ENCODE results near the gene ACADSB.

ACADSB gene

DNA sequence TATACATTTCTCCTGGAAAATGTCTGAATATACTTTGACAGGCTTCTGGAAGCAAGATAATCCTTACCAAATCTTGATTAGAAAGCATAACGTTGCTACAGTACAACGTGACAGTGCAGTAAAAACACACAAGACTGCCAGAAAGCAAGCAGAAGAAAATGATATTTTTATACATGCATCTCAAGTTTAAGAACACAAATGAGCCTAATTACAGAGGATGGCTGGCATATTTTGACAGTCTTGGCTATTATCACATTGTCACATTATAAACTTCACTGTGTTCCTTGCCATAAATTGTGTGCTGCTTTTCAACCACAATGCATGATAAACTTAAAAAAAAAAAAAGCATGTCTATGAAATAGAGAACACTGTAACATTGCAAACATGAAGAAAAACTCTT, 4.5 kb upstream of the ACADSB start:
- DNase-seq = no peak

DNA sequence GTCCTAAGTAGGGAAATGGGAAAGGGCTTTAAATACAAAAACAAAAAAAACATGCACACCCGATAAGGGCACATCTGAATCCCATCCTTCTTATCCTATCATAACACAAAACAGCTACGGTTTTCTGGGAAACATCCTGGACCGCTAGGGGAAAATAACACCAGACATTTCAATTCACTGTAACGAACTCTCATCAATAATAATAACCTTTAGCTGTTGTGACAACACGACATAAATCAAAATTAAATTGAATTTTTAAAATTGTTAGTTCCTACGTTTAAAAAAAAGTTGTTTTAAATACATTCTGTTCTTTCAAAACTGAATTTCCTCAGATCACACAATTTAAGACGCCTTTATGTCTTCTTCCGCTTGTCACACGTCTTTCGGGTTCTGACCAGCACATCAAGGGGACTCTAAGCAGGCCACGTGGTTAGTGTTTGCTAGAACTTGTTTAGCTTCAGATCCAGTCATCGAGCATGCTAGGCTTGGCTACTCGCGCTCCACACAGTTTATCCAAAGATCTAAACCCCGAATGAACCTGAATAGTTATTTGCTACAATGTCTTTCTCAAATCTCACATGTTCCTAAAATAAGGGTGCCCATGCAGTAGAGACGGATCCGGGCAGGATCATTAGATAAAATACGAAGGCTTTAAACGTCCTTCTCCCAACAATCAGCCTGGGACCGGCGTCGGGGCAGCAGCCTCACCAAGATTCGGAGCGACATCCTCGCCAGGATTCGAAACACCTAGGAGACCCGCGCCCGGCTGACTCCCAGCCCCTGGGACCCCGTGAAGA, 1.1 kb upstream of the ACADSB start:
- peak; percentile 61 to 79 for DNase-seq

- no peak for DNase-seq
These were observed 457 bp downstream of the ACADSB start for GRCh38 chr10:123009105-123009820.

DNA sequence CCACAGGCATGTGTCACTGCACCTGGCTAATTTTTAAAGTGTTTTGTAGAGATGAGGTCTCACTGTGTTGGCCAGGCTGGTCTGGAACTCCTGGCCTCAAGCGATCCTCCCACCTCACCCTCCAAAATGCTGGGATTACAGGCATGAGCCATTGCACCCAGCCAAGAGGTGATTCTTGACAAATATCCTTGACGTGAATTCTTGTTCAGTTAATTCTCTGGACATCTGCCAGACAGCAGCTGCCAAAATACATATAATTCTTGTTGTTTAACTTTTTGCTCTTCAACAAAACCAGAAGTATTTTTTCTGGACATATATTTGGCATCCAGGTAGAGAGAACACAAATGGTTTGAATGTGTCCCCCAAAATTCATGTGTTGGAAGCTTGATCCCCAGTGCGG, 3.2 kb downstream of the ACADSB start:
- no peak for DNase-seq

DNA sequence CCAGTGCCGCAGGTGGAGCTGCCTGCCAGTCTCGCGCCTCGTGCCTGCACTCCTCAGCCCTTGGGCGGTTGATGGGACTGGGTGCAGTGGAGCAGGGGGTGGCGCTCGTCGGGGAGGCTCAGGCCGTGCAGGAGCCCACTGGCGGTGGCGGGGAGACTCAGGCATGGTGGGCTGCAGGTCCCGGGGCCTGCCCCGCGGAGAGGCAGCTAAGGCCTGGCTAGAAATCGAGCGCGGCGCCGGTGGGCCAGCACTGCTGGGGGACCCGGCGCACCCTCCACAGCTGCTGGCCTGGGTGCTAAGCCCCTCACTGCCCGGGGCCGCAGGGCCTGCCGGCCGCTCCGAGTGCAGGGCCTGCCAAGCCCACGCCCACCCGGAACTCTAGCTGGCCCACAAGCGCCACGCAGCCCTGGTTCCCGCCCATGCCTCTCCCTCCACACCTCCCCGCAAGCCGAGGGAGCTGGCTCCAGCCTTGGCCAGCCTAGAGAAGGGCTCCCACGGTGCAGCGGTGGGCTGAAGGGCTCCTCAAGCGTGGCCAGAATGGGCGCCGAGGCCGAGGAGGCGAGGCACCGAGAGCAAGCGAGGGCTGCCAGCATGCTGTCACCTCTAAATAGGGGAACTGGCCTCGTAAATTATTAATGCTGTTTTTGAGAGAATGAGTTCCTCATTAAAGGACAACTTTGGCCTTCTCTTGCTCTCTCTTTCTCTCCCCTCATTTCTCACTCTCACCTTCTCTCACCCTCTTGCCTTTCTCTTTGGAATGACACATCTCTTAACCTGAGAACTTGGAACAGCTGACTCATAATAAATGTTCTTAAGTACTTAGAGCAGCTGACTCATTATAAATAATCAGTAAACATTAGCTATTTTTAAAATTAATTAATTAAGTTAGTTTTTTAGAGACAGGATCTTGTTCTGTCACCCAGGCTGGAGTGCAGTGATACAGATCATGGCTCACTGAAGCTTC, 4.9 kb downstream of the ACADSB start:
- DNase-seq = no peak

GRCh38 chr10:123014772-123015171, 6.0 kb downstream of the ACADSB start:
- no peak for DNase-seq

DNA sequence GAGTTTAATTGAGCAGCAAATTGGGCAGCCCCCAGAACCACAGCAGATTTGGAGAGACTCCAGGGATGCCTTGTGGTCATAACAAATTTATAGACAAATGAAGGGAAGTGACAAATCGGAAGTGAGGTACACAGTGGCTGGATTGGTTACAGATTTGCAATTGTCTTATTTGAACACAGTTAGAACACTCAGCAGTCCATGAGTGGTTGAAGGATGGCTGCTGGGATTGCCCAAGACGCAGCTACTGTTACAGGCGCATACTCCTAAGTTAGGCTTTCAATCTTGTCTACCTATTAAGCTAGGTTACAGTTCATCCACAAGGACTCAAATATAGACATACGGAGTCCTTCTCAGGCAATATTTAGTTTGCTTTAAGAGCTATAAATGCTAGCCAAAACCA, 7.4 kb downstream of the ACADSB start:
- no peak for DNase-seq

DNA sequence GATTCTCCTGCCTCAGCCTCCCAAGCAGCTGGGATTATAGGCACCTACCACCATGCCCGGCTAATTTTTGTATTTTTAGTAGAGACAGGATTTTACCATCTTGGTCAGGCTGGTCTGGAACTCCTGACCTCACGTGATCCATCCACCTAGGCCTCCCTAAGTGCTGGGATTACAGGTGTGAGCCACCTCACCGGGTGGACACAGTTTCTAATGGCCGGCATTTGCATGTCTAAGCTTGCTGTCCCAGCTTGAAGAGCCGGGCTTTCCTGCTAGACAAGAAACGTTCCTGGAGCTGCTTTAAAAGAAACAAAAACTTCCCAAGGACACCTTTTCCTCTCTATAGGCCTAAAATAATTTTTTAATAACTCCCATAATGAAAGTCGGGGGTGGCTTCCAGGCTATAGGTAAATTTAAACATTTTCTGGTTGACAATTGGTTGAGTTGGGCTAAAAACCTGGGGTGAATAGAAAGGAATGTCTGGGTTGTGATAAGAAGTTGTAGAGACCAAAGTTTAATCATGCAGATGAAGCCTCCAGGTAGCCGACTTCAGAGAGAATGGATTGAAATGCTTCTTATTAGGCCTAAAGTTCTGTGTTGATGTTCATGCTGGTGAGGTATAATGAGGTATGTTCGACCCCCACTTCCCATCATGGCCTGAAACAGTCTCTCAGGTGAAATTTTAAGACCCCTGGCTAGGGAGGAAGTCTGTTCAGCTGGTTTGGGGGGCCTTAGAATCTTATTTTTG, 8.8 kb downstream of the ACADSB start:
- no peak for DNase-seq

GRCh38 chr10:123018531-123018930, 9.7 kb downstream of the ACADSB start:
- no peak for DNase-seq

DNA sequence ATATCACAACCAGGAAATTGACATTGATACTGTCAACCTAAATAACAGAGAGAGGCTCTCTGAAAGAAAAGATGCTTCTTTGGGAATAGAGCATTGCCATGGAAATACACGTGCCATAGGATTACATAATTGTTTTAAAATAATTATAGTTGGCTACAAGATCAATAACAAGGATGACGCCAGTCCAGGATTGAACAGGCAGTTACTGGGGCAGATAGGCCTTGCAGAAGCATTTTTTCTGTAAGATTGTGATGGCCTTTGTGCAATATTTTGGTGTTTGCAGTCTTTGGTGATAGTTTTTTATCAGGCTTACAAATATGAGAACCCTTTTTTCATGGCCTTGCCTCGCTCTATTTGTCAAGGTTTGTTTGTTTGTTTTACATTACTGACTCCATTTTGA, 10.5 kb downstream of the ACADSB start:
- DNase-seq = no peak

DNA sequence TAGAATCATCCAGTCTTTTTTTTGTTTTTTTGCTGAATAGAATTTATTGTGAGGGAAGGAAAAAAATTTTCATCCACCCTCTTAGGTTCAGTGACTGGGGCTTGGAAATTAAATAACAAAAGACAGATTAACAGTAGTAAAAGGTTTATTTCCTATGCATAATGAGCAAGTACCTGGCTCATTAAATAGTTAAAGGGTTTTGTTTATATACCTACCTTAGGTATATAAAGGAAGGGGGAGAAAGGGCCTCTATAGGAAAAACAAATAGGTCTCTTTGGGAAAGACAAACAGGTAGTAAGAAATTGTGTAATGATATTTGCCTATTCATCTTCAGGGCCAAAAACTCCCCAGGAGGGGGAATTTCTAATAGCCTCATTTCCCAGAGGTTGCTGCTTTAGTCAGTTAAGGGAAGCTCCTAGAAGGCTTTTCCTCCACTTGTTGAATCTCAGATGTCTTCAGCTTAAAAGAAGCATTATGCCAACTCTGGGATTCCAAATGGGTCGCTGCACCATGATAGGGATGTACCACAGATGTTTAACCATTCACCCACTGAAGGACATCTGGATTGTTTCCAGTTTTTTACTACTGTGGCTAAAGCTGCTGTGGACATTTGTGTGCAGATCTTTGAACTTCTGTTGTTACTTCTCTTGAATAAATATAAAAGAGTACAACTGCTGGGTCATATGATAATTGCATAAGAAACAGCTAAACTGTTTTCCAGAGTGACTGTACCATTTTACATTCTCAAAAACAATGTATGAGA, 11.3 kb downstream of the ACADSB start:
- DNase-seq = no peak

DNA sequence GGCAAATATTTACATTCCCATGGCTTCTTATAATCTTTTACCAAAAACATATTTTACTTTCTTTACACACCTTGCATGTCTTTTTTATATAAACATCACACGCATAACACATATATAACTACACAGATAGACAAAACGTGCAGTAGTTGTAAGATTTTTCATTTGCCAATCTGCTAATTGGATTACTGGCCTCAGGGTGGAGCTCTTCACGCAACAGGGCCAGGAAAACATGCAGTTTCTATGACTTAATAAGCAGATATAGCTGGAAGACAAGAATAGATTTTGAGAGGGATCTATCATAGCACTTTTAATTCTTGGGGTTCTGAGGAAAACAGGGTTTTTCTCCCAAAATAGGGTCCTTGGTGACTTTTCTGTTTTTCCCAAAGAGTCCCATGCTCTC, 12.7 kb downstream of the ACADSB start:
- DNase-seq = no peak

- DNase-seq = no peak
These were observed 15.7 kb downstream of the ACADSB start for GRCh38 chr10:123024540-123024939.

- DNase-seq = no peak
These were observed 17.5 kb downstream of the ACADSB start for GRCh38 chr10:123026302-123026701.

- DNase-seq = no peak
These were observed 19.1 kb downstream of the ACADSB start for GRCh38 chr10:123027861-123028260.

GRCh38 chr10:123031124-123031523, 22.3 kb downstream of the ACADSB start:
- no peak for DNase-seq

- DNase-seq = no peak
These were observed 25.5 kb downstream of the ACADSB start for GRCh38 chr10:123034332-123034731.

DNA sequence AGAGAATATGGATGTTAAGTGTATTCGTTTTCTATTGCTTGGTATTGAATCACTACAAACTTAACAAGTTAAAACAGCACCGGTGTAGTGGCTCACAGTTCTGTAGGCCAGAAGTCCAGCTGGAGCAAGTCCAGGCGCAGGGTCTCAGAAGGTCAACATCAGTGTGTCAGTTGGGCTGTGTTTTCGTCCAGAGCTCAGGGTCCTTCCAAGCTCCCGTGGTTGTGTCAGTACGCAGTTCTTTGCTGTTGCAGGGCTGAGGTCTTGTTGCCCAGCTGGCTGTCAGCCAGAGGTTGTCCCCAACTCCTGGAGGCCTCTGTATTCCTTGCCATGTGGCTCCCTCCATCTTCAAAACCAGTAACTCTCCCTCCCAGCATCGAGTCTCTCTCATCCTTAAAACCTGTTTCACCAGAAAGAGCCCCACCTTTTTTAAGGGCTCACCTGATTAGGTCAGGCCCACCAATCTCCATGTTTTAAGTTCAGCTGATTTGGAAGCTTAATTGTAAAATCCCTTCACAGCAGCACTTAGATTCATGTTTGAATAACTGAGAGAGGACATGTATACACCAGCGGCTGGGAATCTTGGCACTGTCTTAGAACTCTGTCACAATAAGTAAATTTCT, 26.8 kb downstream of the ACADSB start:
- no peak for DNase-seq

DNA sequence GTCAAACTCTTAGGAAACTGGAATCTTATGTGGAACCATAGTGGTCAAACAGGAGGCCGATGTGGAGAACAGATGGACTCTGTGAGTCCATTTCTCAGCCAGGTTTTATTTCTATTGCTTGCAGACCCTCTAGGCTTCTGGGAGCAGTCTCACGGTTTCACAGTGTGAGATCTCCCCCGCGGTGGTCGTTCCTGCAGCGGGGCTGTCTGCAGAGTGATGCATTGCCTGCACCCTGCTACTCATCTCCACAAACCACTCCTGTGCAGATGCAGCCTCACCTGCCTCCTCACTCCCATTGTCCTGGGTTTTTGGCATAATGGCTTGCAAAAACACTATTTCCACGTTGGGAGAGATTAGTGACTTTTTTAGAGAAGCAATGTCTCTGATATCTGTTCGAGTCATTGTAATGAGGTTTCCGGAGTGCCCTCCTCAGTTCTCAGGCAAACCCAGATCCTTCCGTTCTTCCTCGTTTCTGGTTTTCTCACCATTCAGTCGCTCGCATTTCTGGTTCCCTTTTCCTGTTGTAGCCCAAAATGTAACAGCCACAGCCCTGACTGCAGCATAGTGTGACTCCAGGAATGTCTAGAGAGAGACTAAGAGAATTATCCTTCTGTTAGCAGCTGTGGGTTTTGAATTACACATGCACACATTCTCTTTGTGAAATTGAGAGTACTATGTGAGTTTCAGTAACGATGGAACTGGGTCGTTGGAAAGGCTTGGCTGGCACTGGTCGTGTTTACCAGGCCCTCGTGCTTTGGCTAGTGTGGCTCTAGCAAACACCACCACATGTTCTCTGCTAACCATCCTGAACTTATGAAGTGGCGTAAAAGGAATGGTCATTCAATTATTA, 30.2 kb downstream of the ACADSB start:
- peak; percentile 9 to 24 for DNase-seq

GRCh38 chr10:123039632-123039930, 30.8 kb downstream of the ACADSB start:
- DNase-seq = no peak
